NCI-H446 (cell line): ENCODE data around the gene BAIAP2.
"Not testable (repeated sequence)": the region's sequence is repeated elsewhere in the genome, so short reads cannot be mapped to it uniquely, and the experiment has no call there.

Experiments
- DNase-seq, 2 experiments: peaks; one replicate each; lab custom pipeline; 2025; lab: John Stamatoyannopoulos, UW

BAIAP2 gene

GRCh38 chr17:81140695-81141094 lies 105.7 kb downstream of the BAIAP2 start:
- DNase-seq = no peak

- peak; percentile 42 to 77 for DNase-seq
These were observed 107.6 kb downstream of the BAIAP2 start for GRCh38 chr17:81142301-81143199.

DNA sequence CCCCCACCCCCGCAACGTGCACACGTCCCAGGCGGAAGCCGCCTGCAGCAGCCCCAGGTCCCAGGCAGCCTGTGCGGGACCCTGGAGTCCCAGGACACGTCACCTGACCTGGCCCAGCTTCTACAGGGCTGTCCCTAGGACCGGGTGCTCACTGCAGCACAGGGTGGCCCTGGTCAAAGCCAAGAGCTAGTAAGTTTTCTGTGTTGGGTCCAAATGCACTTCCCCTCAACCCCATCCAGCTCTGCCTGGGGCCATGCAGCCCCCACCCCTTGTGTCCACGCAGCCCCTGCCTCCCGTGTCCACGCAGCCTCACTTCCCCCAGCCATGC lies 108.2 kb downstream of the BAIAP2 start:
- no peak for DNase-seq

GRCh38 chr17:81143717-81144422 lies 108.9 kb downstream of the BAIAP2 start:
- no peak for DNase-seq

GRCh38 chr17:81144423-81144781 lies 109.5 kb downstream of the BAIAP2 start:
- DNase-seq = no peak

GRCh38 chr17:81146208-81146607 lies 111.3 kb downstream of the BAIAP2 start:
- DNase-seq = not testable (repeated sequence)

- DNase-seq = no peak
These were observed 112.8 kb downstream of the BAIAP2 start for GRCh38 chr17:81147701-81148100.

- DNase-seq = no peak
These were observed 113.6 kb downstream of the BAIAP2 start for GRCh38 chr17:81148571-81148970.

- no peak for DNase-seq
These were observed 114.1 kb downstream of the BAIAP2 start for GRCh38 chr17:81148986-81149533.

GRCh38 chr17:81150377-81151077 lies 115.6 kb downstream of the BAIAP2 start:
- DNase-seq = no peak

DNA sequence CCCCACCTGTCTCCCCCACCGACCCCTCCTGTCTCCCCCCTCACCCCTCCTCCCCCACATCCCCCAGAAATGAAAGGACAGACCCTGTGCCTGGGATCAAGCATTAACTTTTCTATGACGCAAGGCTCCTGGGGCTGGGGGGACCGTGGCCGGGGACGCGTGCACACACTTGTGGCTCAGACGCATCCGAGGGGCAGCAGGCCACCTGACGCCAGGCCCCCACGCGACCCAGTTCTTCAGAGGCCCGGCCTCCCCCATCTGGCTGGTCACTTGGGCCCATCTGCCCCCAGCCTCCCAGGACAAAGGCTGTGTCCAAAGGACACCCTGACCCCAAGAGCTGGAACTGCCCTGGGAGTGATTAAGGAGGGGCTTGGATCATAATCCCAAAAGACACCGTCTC lies 116.3 kb downstream of the BAIAP2 start:
- no peak for DNase-seq

DNA sequence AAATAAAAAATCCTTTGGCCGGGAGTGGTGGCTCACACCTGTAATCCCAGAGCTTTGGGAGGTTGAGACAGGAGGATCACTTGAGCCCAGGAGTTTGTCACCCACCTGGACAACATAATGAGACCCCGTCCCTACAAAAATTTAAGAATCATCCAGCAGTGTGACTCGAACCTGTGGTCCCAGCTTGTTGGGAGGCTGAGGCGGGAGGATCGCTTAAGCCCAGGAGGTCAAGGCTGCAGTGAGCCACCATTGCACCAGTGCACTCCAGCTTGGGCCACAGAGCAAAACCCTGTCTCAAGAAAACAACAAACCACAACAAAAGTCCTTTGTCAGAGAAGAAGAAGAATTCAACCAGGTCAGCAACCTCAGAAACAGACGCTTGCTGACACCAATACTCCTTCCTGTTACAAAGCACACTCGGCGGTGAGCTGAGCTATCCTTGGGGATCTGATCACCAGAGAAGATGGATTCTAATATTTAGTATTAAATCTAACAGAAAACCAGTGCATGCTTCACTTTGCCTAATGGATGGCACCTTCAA lies 117.4 kb downstream of the BAIAP2 start:
- DNase-seq = no peak

DNA sequence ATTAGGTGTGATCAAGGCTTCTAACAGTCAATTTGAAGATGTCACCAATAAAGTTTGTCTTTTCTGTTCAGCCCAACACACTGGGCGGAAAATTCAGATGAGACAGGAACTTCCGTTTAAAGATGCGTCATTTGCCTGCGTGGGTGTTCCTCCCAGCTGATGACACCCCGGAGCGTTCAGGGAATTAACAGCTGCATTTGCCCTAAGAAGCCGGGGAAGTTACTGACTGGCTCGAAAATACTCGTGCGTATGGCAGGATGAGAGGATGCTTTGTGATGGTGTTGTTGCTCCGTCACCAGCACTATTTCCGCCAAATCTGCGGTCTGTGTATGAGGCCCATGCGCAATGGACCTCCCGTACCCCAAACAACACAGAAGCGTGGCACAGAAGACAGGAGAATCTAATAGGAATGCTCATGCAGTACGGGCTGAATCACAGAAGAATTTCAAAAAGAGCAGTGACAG lies 118.4 kb downstream of the BAIAP2 start:
- DNase-seq = no peak

DNA sequence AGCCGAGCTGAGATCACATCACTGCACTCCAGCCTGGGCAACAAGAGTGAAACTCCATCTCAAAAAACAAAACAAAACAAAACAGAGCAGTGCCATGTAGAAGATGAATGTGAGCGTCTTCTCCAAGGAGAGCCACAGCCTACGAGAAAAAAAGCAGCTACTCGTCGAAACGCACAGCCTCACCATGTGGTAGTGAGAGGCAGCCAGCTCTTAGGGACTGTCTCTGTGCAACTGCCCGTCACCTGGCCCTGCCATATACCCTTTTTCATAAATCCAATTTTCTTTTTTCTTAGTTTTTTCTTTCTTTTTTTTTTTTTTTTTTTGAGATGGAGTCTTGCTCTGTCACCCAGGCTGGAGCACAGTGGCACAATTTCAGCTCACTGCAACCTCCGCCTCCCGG lies 119.1 kb downstream of the BAIAP2 start:
- not testable (repeated sequence) for DNase-seq

DNA sequence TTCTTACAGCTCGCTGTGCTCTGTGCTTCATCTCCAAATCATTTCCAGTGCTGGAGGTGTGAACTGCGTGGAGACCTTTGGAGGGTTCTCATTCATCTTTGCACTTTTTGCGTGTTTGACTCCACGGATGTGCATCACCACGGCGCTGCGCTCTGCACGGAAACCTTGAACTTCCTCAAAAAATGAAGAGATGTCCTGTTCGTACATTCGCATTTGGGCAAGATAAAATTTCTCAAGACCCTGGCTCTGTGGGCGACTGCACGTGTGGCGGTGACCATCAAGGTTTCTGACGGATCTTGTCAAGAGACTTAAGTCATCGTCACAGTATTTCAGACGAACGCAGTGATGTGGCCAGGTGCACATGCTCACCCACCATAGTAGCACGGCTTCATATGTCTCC lies 120.0 kb downstream of the BAIAP2 start:
- no peak for DNase-seq

DNA sequence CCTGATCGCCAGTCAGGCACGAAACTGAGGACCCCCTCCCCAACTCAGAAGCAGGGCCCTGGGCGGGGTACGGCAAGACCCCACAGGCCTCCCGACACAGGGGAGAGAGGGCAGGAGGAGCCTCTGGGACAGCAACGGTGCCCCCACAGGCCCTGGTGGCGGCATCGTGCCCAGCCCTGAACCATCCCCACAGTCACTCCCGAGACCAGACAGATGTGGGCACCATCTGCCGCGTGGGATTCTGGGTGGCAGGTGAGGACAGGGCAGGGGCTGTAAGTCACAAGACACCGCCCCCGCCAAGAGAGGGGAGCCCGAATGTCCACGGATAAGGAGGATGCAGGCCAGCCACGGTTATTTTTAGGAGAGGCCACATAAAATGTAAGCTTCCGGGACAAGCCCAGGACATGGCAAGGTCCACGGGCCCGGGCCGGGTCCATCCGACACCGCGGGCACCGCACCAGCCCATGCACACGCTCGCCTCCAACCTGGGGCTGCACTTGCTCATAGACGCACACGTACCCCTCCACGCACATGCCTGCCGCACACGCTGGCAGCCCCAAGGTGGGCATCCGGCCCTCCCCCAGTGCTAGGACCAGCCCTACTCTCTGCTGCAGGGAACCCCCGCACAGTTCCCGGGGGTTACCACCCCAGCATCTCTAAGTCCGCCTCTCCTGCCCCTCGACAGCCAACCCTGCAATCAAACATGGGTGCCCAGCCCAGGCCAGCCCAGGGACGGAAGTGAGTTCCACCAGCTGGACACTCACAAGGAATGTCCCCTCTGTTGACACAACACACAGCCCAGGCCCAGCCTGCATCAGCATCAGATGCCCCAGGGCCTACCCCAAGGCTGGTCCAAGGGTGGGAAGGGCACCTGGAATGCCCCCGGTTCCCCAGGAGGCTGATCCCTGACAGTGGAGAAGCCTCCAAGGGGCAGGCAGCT lies 122.2 kb downstream of the BAIAP2 start:
- no peak for DNase-seq

- DNase-seq = no peak
These were observed 123.1 kb downstream of the BAIAP2 start for GRCh38 chr17:81157848-81158687.

DNA sequence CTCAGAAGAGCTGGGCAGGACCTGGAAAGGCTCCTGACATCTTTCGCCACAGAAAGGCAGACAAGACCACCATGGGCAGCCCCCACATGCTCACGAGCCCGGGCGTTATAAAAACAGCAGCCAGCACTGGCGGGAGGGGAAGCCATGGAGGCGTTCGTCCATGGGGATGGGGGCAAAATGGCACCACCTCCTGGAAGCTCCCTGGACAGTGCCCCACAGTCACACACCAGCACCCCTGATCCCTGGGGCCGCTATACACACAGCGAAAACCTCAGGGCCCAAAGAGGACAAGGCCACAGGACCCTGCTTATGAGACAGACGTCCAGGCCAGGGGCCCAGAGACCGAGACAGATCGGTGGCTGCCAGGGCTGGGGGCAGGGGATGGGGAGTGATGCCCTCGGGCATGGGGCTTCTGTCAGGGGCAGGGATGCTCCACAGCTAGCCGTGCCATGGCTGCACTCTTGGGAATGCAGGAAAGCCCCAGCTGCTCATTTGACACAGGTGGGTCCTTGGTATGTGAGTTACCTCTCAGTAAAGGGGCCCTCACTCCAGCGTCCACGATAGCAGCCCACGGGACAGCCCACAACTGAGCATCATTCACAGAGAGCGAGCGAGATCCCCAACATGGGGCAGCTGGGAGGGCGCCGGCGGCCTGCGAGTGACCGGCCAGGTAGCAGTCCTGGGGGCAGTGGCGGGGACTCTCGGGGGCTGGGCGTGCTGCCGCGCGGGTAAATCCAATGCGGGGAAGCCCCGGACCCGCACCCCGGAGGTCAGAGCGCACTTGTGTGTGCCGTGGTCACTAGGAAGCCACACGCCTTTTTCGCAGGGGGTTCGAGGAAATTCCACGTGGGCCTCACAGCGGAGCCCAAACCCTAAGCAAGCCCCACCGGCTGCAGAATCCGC lies 124.0 kb downstream of the BAIAP2 start:
- no peak for DNase-seq
